HepG2 (cell line): ENCODE results near the gene SMPD2. TPM values are rescaled to one million over a fixed set of nuclear protein-coding genes. Genes with fewer than 3 reads are reported as not detected.

Experiments
- ARID2 ChIP-seq: sonication (generic); formaldehyde crosslinking; IDR thresholded peaks from 2 replicates; pipeline ENCODE4 v1.8.1; 2022; ENCODE audit warnings: mild to moderate bottlenecking, missing genetic modification reagents, borderline replicate concordance
- EP300 ChIP-seq, 3 experiments: sonication (generic) in 1 of 3; formaldehyde crosslinking in 1 of 3; IDR thresholded peaks; 2 replicates each; pipeline versions ENCODE4 v1.5.1 to v1.6.1; 2011 to 2020; ENCODE audit warnings: low read depth in 2 of 3, low read length in 2 of 3, borderline replicate concordance in 1 of 3, improper control_type of control experiment in 1 of 3, mild to moderate bottlenecking in 1 of 3, missing genetic modification reagents in 1 of 3, moderate library complexity in 1 of 3
- ESRRA ChIP-seq: sonication (generic); formaldehyde crosslinking; IDR thresholded peaks from 2 replicates; pipeline ENCODE4 v1.5.1; 2020; ENCODE audit warnings: mild to moderate bottlenecking, low read depth, missing genetic modification reagents
- FOXO1 ChIP-seq: sonication (generic); formaldehyde crosslinking; IDR thresholded peaks from 2 replicates; pipeline ENCODE4 v1.4.0; 2020; ENCODE audit warnings: missing genetic modification reagents
- GPN1 ChIP-seq: sonication (generic); formaldehyde crosslinking; IDR thresholded peaks from 2 replicates; pipeline ENCODE4 v1.5.1; 2020; ENCODE audit warnings: missing genetic modification reagents, borderline replicate concordance
- HNRNPLL ChIP-seq: fragments of 200-400 bp; formaldehyde crosslinking; IDR thresholded peaks from 2 replicates; pipeline ENCODE4 v1.6.1; 2017; ENCODE audit warnings: mild to moderate bottlenecking, low read depth, low read length; ENCODE audit not compliant: poor library complexity, severe bottlenecking
- JARID2 ChIP-seq: sonication (generic); formaldehyde crosslinking; IDR thresholded peaks from 2 replicates; pipeline ENCODE4 v1.8.1; 2023; ENCODE audit warnings: missing genetic modification reagents, inconsistent platforms; ENCODE audit not compliant: insufficient replicate concordance
- JUNB ChIP-seq: sonication (generic); formaldehyde crosslinking; IDR thresholded peaks from 2 replicates; pipeline ENCODE4 v1.8.0; 2022; ENCODE audit warnings: missing genetic modification reagents, mild to moderate bottlenecking, borderline replicate concordance
- KLF12 ChIP-seq: sonication (generic); formaldehyde crosslinking; IDR thresholded peaks from 2 replicates; pipeline ENCODE4 v1.4.0; 2020; ENCODE audit warnings: missing genetic modification reagents, borderline replicate concordance
- MBD4 ChIP-seq: IDR thresholded peaks from 2 replicates; pipeline ENCODE4 v1.6.1; 2012; ENCODE audit warnings: low read length, inconsistent platforms, borderline replicate concordance
- NFKBIZ ChIP-seq: IDR thresholded peaks from 2 replicates; pipeline ENCODE4 v1.6.1; 2018; ENCODE audit warnings: missing genetic modification reagents, missing compliant biosample characterization
- RELA ChIP-seq: sonication (generic); formaldehyde crosslinking; IDR thresholded peaks from 2 replicates; pipeline ENCODE4 v1.4.0; 2020; ENCODE audit warnings: missing genetic modification reagents
- TBX3 ChIP-seq: fragments of 450-650 bp; IDR thresholded peaks from 2 replicates; pipeline ENCODE4 v1.6.1; 2017; ENCODE audit warnings: antibody characterized with exemption, mild to moderate bottlenecking, inconsistent platforms, borderline replicate concordance
- TERF1 ChIP-seq: sonication (generic); formaldehyde crosslinking; IDR thresholded peaks from 2 replicates; pipeline ENCODE4 v1.8.0; 2022; ENCODE audit warnings: mild to moderate bottlenecking, missing genetic modification reagents, moderate library complexity
- THRA ChIP-seq: sonication (generic); formaldehyde crosslinking; IDR thresholded peaks from 2 replicates; pipeline ENCODE4 v1.4.0; 2020; ENCODE audit warnings: missing genetic modification reagents, borderline replicate concordance
- ZBED4 ChIP-seq: sonication (generic); formaldehyde crosslinking; IDR thresholded peaks from 2 replicates; pipeline ENCODE4 v1.4.0; 2020; ENCODE audit warnings: missing genetic modification reagents, borderline replicate concordance
- ZBTB20 ChIP-seq: sonication (generic); formaldehyde crosslinking; IDR thresholded peaks from 2 replicates; pipeline ENCODE4 v1.8.1; 2023; ENCODE audit warnings: missing genetic modification reagents, low read depth, mild to moderate bottlenecking, borderline replicate concordance
- ZKSCAN8 ChIP-seq: IDR thresholded peaks from 2 replicates; pipeline ENCODE4 v1.6.1; 2016; ENCODE audit warnings: borderline replicate concordance, missing genetic modification reagents, missing compliant biosample characterization
- ZMYM4 ChIP-seq: sonication (generic); formaldehyde crosslinking; IDR thresholded peaks from 2 replicates; pipeline ENCODE4 v1.8.1; 2023; ENCODE audit warnings: mild to moderate bottlenecking, missing genetic modification reagents
- ZNF263 ChIP-seq: sonication (generic); formaldehyde crosslinking; IDR thresholded peaks from 2 replicates; pipeline ENCODE4 v1.4.0; 2020; ENCODE audit warnings: missing genetic modification reagents
- ZNF331 ChIP-seq: sonication (generic); formaldehyde crosslinking; IDR thresholded peaks from 2 replicates; pipeline ENCODE4 v1.4.0; 2020; ENCODE audit warnings: missing genetic modification reagents
- ZNF431 ChIP-seq: sonication (generic); formaldehyde crosslinking; IDR thresholded peaks from 2 replicates; pipeline ENCODE4 v1.9.0; 2022; ENCODE audit warnings: missing genetic modification reagents, low read depth, mild to moderate bottlenecking, borderline replicate concordance
- polyA plus RNA-seq, 8 experiments: library from polyadenylated mRNA; depleted of rRNA in 3 of 8; stranded (reverse) in 7 of 8; unstranded in 1 of 8; fragments of >200 nt; fragmentation: Illumina TruSeq in 4 of 8; extraction: Trizol in 4 of 8; gene quantifications; 2 replicates each; pipeline versions ENCODE4 v1.2.1 to v1.2.3, GENCODE V29; 2011 to 2016; ENCODE audit warnings: low read depth in 4 of 8, missing spikeins in 1 of 8, mixed read lengths in 1 of 8; ENCODE audit not compliant: insufficient read depth in 1 of 8
- total RNA-seq, 5 experiments: library from RNA; depleted of rRNA; stranded (reverse); fragments of >200 nt; fragmentation: Illumina TruSeq; extraction: Trizol; gene quantifications; 2 replicates each; pipeline ENCODE4 v1.2.3, GENCODE V29; 2016; ENCODE audit warnings: low read depth in 1 of 5

The SMPD2 gene
- total and polyA plus RNA-seq, 2 of the 13 experiments (the other 11 are each of a cell fraction or from before 2014, with no cell fraction given) = 5.9 to 10.6 TPM

- TF ChIP-seq TBX3 = no peak
- peak; percentile 8; the same call in 1 of the 2 replicates for TF ChIP-seq FOXO1 (CRISPR knock-in tag)
- no peak for TF ChIP-seq GPN1 (CRISPR knock-in tag)
- no peak for TF ChIP-seq JARID2
- TF ChIP-seq ZMYM4 = peak; percentile 71; the same call in 1 of the 2 replicates
- 0 out of 2 replicates have a peak, but pooled peaks have one; percentile 6 for TF ChIP-seq ESRRA (CRISPR knock-in tag)
- TF ChIP-seq MBD4 = no peak
- TF ChIP-seq HNRNPLL = peak; percentile 90
- TF ChIP-seq KLF12 (CRISPR knock-in tag) = 0 out of 2 replicates have a peak, but pooled peaks have one; percentile 47
- TF ChIP-seq ZNF431 (CRISPR knock-in tag) = peak; percentile 65; the same call in 1 of the 2 replicates
- no peak; the same call in 1 of the 2 replicates for TF ChIP-seq NFKBIZ (CRISPR knock-in tag)
- TF ChIP-seq ZKSCAN8 (CRISPR knock-in tag) = 0 out of 2 replicates have a peak, but pooled peaks have one; percentile 26
- no peak for TF ChIP-seq ZNF263 (CRISPR knock-in tag)
- 0 out of 2 replicates have a peak, but pooled peaks have one; percentile 51 for TF ChIP-seq TERF1 (CRISPR knock-in tag)
- peak; percentile 27; the same call in 1 of the 2 replicates for TF ChIP-seq ZNF331
- no peak for TF ChIP-seq ZBTB20 (CRISPR knock-in tag)
- TF ChIP-seq RELA (CRISPR knock-in tag) = no peak
- TF ChIP-seq THRA (CRISPR knock-in tag) = no peak
- TF ChIP-seq ZBED4 (CRISPR knock-in tag) = peak; percentile 83
- TF ChIP-seq JUNB (CRISPR knock-in tag) = no peak
- no peak for TF ChIP-seq ARID2 (CRISPR knock-in tag)
- no peak; a peak in 1 of 4 replicates for TF ChIP-seq EP300 (IDR thresholded peaks at IDR 0.05; ENCODE audit: low read depth in 2 of 2, low read length in 2 of 2)
- TF ChIP-seq EP300 (CRISPR knock-in tag; IDR thresholded peaks at IDR 0.05; ENCODE audit: borderline replicate concordance) = no peak
Observed at GRCh38 chr6:109440331-109441068, at the start of gene SMPD2, which contains the start of gene PPIL6 (continued).
